ENCODE measurements around the gene SASH1. TPM values are rescaled to one million over a fixed set of nuclear protein-coding genes. Genes with fewer than 3 reads are reported as not detected.

Gene SASH1
- total RNA-seq, 2 donors from 2014 or later = 4.6 to 12.4 TPM

- no peak for DNase-seq
- Mint-ChIP-seq H3K27ac (no peak overlapping the region), H3K36me3 (ENCODE audit: low read depth) (peaks cover 2% of the 10 kb centered on the region), H3K4me1 (peaks cover 3% of the 10 kb centered on the region), H3K9me3 (peaks cover 37% of the 10 kb centered on the region), H3K4me3 (no peak overlapping the region), H3K27me3 (ENCODE audit: insufficient read depth) (peaks cover 4% of the 10 kb centered on the region)
- Histone ChIP-seq H3K27ac (ENCODE audit: low read depth, low read length) (no peak overlapping the region), H3K9ac (ENCODE audit: extremely low read depth, low read length, poor library complexity, severe bottlenecking) (no peak overlapping the region), H3K36me3 (ENCODE audit: control insufficient read depth, insufficient read depth, low read length) (no peaks in the 10 kb centered on the region), H3K4me1 (ENCODE audit: control insufficient read depth, insufficient read depth, low read length) (no peaks in the 10 kb centered on the region), H3K9me3 (ENCODE audit: control insufficient read depth, low read length) (peaks cover 41% of the 10 kb centered on the region), H3K27me3 (ENCODE audit: control insufficient read depth, insufficient read depth, low read length, poor library complexity, severe bottlenecking) (no peaks in the 10 kb centered on the region), H3K4me3 (ENCODE audit: low read length) (no peak overlapping the region)
- no peak for TF ChIP-seq CTCF (conservative IDR thresholded peaks at IDR 0.05)
- 84 to 93% methylated on average over 3 to 6 of the region's 6 CpGs for WGBS, 2 experiments (ENCODE audit: insufficient coverage in 1 of 2, insufficient read length in 1 of 2)
These were observed 248.2 kb downstream of the SASH1 start for GRCh38 chr6:148590883-148591282.

GRCh38 chr6:148591656-148592055, 249.0 kb downstream of the SASH1 start:
- Histone ChIP-seq H3K4me3 (ENCODE audit: low read length) (no peak overlapping the region), H3K27ac (ENCODE audit: low read depth, low read length) (no peak overlapping the region), H3K4me1 (ENCODE audit: control insufficient read depth, insufficient read depth, low read length) (no peaks in the 10 kb centered on the region), H3K27me3 (ENCODE audit: control insufficient read depth, insufficient read depth, low read length, poor library complexity, severe bottlenecking) (no peaks in the 10 kb centered on the region), H3K36me3 (ENCODE audit: control insufficient read depth, insufficient read depth, low read length) (no peaks in the 10 kb centered on the region), H3K9ac (ENCODE audit: extremely low read depth, low read length, poor library complexity, severe bottlenecking) (no peak overlapping the region), H3K9me3 (ENCODE audit: control insufficient read depth, low read length) (peaks cover 36% of the 10 kb centered on the region)
- H3K27ac Mint-ChIP-seq = no peak overlapping the region
- H3K9me3 Mint-ChIP-seq = peaks cover 31% of the 10 kb centered on the region
- TF ChIP-seq CTCF (conservative IDR thresholded peaks at IDR 0.05) = no peak
- peaks cover 4% of the 10 kb centered on the region for H3K27me3 Mint-ChIP-seq (ENCODE audit: insufficient read depth)
- no peaks in the 10 kb centered on the region for H3K36me3 Mint-ChIP-seq (ENCODE audit: low read depth)
- no peak overlapping the region for H3K4me3 Mint-ChIP-seq
- DNase-seq = no peak
- peaks cover 3% of the 10 kb centered on the region for H3K4me1 Mint-ChIP-seq

- peaks cover 42% of the 10 kb centered on the region for H3K9me3 ChIP-seq (ENCODE audit: control insufficient read depth, low read length)
- Mint-ChIP-seq H3K4me3 (no peak overlapping the region), H3K4me1 (peaks cover 8% of the 10 kb centered on the region), H3K27me3 (ENCODE audit: insufficient read depth) (peaks cover 4% of the 10 kb centered on the region), H3K36me3 (ENCODE audit: low read depth) (no peaks in the 10 kb centered on the region), H3K27ac (no peak overlapping the region), H3K9me3 (peaks cover 19% of the 10 kb centered on the region)
- no peak overlapping the region for H3K4me3 ChIP-seq (ENCODE audit: low read length)
- 89 to 92% methylated on average over 15 to 16 of the region's 16 CpGs for WGBS, 2 experiments (ENCODE audit: insufficient coverage in 1 of 2, insufficient read length in 1 of 2)
- H3K27ac ChIP-seq (ENCODE audit: low read depth, low read length) = no peak overlapping the region
- H3K36me3 ChIP-seq (ENCODE audit: control insufficient read depth, insufficient read depth, low read length) = no peaks in the 10 kb centered on the region
- no peak for TF ChIP-seq CTCF (conservative IDR thresholded peaks at IDR 0.05)
- no peak overlapping the region for H3K9ac ChIP-seq (ENCODE audit: extremely low read depth, low read length, poor library complexity, severe bottlenecking)
- DNase-seq = no peak
- no peaks in the 10 kb centered on the region for H3K27me3 ChIP-seq (ENCODE audit: control insufficient read depth, insufficient read depth, low read length, poor library complexity, severe bottlenecking)
- no peaks in the 10 kb centered on the region for H3K4me1 ChIP-seq (ENCODE audit: control insufficient read depth, insufficient read depth, low read length)
These were observed 250.6 kb downstream of the SASH1 start for GRCh38 chr6:148593130-148593812.
